WTC11 (cell line): ENCODE data around the gene DOCK7. TPM values are rescaled to one million over a fixed set of nuclear protein-coding genes. Genes with fewer than 3 reads are reported as not detected.
A peak's percentile ranks its signal among the peaks of the same experiment; 100 is the strongest.
"Not testable (repeated sequence)": the region's sequence is repeated elsewhere in the genome, so short reads cannot be mapped to it uniquely, and the experiment has no call there.

Source experiments
- ATAC-seq: fragments of 200-7000 bp; cut with Tn5 transposase; 2 replicates; pipeline ENCODE4 v1.10.0; 2021; ENCODE audit warnings: mild to moderate bottlenecking, moderate library complexity
- CTCF ChIA-PET: fragments of 300-600 bp; sonication (Branson Sonifier 250); formaldehyde crosslinking; loops from one replicate; lab custom pipeline; 2021; ENCODE audit warnings: antibody characterized with exemption; lab: Charles Lee
- POLR2A ChIA-PET: fragments of 350-600 bp; sonication (Branson Sonifier 250); formaldehyde crosslinking; loops from one replicate; lab custom pipeline; 2021; ENCODE audit warnings: antibody characterized with exemption; lab: Charles Lee
- DNase-seq: peaks from one replicate; pipeline ENCODE4 v3.0.0; 2021; ENCODE audit warnings: low spot score
- H3K27ac Mint-ChIP-seq: 2 replicates; pipeline ENCODE4 v1.8.0; 2021; ENCODE audit warnings: mixed read lengths
- H3K27me3 Mint-ChIP-seq: 2 replicates; pipeline ENCODE4 v1.8.0; 2021; ENCODE audit warnings: low read depth, mild to moderate bottlenecking, moderate library complexity, mixed read lengths
- H3K36me3 Mint-ChIP-seq: 2 replicates; pipeline ENCODE4 v1.8.0; 2021; ENCODE audit warnings: mixed read lengths
- H3K4me1 Mint-ChIP-seq: 2 replicates; pipeline ENCODE4 v1.8.0; 2022; ENCODE audit warnings: mixed read lengths
- H3K4me3 Mint-ChIP-seq: 2 replicates; pipeline ENCODE4 v1.8.0; 2021; ENCODE audit warnings: mild to moderate bottlenecking, moderate library complexity, mixed read lengths
- H3K9me3 Mint-ChIP-seq: 2 replicates; pipeline ENCODE4 v1.8.0; 2021; ENCODE audit warnings: mixed read lengths
- ELF4 ChIP-seq: sonication (generic); formaldehyde crosslinking; IDR thresholded peaks from 2 replicates; pipeline ENCODE4 v1.8.1; 2022; ENCODE audit warnings: low read depth, mild to moderate bottlenecking, moderate library complexity, missing genetic modification reagents
- FOXJ3 ChIP-seq: sonication (generic); formaldehyde crosslinking; IDR thresholded peaks from 2 replicates; pipeline ENCODE4 v1.9.0; 2021; ENCODE audit warnings: missing genetic modification reagents, mild to moderate bottlenecking, borderline replicate concordance
- JUN ChIP-seq: sonication (generic); formaldehyde crosslinking; IDR thresholded peaks from 2 replicates; pipeline ENCODE4 v1.8.0; 2023; ENCODE audit warnings: mild to moderate bottlenecking, missing genetic modification reagents
- NFYB ChIP-seq: sonication (generic); formaldehyde crosslinking; conservative IDR thresholded peaks from 2 replicates; pipeline ENCODE4 v1.8.0; 2022; ENCODE audit warnings: low read depth, missing genetic modification reagents
- NR2C2 ChIP-seq: sonication (generic); formaldehyde crosslinking; IDR thresholded peaks from 2 replicates; pipeline ENCODE4 v1.8.0; 2022; ENCODE audit warnings: mild to moderate bottlenecking, missing genetic modification reagents
- NR3C1 ChIP-seq: sonication (generic); formaldehyde crosslinking; conservative IDR thresholded peaks from 2 replicates; pipeline ENCODE4 v1.8.1; 2023; ENCODE audit warnings: low read depth, mild to moderate bottlenecking, missing genetic modification reagents
- TCF7 ChIP-seq: sonication (generic); formaldehyde crosslinking; IDR thresholded peaks from 2 replicates; pipeline ENCODE4 v1.8.0; 2022; ENCODE audit warnings: mild to moderate bottlenecking, low read depth, missing genetic modification reagents, moderate library complexity
- ZNF423 ChIP-seq: fragments of 250-450 bp; sonication (Bioruptor Pico); IDR thresholded peaks from 2 replicates; pipeline ENCODE4 v2.1.2; 2022; ENCODE audit warnings: mild to moderate bottlenecking, moderate library complexity
- total RNA-seq: library from RNA; stranded (reverse); gene quantifications from 3 replicates; pipeline ENCODE4 v1.2.3, GENCODE V29; 2021
- TF ChIP-seq, protein P1 (sequence below): fragments of 200-600 bp; IDR thresholded peaks from 2 replicates; pipeline ENCODE4 v1.8.0; 2022; ENCODE audit warnings: antibody characterized with exemption
- TF ChIP-seq, protein P2 (sequence below): sonication (generic); formaldehyde crosslinking; IDR thresholded peaks from 2 replicates; pipeline ENCODE4 v1.8.0; 2022; ENCODE audit warnings: mild to moderate bottlenecking, missing genetic modification reagents
- TF ChIP-seq, protein P3 (sequence below): fragments of 250-450 bp; sonication (Bioruptor Pico); IDR thresholded peaks from 2 replicates; pipeline ENCODE4 v1.9.0; 2021; ENCODE audit warnings: mild to moderate bottlenecking
- TF ChIP-seq, protein P4 (sequence below): sonication (generic); formaldehyde crosslinking; IDR thresholded peaks from 2 replicates; pipeline ENCODE4 v1.8.1; 2023; ENCODE audit warnings: mild to moderate bottlenecking, missing genetic modification reagents, moderate library complexity
- TF ChIP-seq, protein P5 (sequence below): fragments of 250-450 bp; sonication (Bioruptor Pico); IDR thresholded peaks from 2 replicates; pipeline ENCODE4 v2.1.2; 2022; ENCODE audit warnings: mild to moderate bottlenecking, moderate library complexity
- TF ChIP-seq, protein P6 (sequence below): sonication (generic); formaldehyde crosslinking; IDR thresholded peaks from 2 replicates; pipeline ENCODE4 v1.8.1; 2023; ENCODE audit warnings: mild to moderate bottlenecking, moderate library complexity, missing genetic modification reagents
- TF ChIP-seq, protein P7 (sequence below): fragments of 250-450 bp; sonication (Bioruptor Pico); IDR thresholded peaks from 2 replicates; pipeline ENCODE4 v1.8.0; 2021; ENCODE audit warnings: mild to moderate bottlenecking

The DOCK7 gene
- total RNA-seq, 1 experiment from 2014 or later, result 34.2 TPM

DNA sequence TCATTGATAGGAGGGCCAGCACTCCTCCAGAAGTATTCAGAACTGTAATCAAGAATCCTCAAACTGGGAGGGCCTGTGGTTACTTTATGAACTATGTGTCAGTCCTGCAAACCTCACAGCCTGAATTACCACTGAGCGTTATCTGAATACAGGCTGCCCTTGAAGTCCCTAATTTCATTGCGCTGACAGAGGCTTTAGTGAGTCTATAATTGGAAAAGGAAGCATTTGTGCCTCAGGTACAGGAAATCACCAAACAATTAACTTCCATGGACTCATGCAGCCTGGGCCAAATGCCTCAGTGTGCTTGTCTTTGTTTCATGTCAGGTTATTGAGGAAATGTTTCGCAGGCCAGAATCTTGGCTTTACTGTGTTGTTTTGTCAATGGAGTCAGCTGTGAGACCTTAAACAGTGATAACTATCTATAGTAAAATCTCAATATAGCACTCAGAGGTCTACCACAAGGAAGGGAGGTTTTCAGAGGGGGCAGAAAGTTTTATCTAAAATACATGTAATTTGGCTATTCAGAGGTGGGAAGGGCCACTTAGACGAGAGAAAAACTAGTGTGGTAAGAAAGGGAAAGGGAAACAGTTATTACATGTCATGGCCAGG lies 32.9 kb upstream of the DOCK7 start:
- Mint-ChIP-seq H3K27me3 (peaks cover 3% of the 10 kb centered on the region; the same call in 1 of the 2 replicates), H3K9me3 (no peaks in the 10 kb centered on the region), H3K36me3 (no peaks in the 10 kb centered on the region), H3K4me1 (peaks cover 23% of the 10 kb centered on the region), H3K4me3 (no peak overlapping the region), H3K27ac (0 out of 2 replicates have a peak overlapping the region, but pooled peaks have one; percentile 29)
- TF ChIP-seq, protein P1, sequence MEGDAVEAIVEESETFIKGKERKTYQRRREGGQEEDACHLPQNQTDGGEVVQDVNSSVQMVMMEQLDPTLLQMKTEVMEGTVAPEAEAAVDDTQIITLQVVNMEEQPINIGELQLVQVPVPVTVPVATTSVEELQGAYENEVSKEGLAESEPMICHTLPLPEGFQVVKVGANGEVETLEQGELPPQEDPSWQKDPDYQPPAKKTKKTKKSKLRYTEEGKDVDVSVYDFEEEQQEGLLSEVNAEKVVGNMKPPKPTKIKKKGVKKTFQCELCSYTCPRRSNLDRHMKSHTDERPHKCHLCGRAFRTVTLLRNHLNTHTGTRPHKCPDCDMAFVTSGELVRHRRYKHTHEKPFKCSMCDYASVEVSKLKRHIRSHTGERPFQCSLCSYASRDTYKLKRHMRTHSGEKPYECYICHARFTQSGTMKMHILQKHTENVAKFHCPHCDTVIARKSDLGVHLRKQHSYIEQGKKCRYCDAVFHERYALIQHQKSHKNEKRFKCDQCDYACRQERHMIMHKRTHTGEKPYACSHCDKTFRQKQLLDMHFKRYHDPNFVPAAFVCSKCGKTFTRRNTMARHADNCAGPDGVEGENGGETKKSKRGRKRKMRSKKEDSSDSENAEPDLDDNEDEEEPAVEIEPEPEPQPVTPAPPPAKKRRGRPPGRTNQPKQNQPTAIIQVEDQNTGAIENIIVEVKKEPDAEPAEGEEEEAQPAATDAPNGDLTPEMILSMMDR, result no peak
- TF ChIP-seq FOXJ3 (CRISPR knock-in tag) (no peak), ELF4 (CRISPR knock-in tag) (no peak)
- TF ChIP-seq, protein P2, sequence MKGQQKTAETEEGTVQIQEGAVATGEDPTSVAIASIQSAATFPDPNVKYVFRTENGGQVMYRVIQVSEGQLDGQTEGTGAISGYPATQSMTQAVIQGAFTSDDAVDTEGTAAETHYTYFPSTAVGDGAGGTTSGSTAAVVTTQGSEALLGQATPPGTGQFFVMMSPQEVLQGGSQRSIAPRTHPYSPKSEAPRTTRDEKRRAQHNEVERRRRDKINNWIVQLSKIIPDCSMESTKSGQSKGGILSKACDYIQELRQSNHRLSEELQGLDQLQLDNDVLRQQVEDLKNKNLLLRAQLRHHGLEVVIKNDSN (CRISPR knock-in tag), result no peak
- no peak; the same call in 1 of the 2 replicates for ATAC-seq
- ChIA-PET CTCF (interaction anchor here (0.7 kb wide), 1 partner anchor 26 kb away, joined by 3 read pairs; no protein-coding TSS in a partner anchor), POLR2A (no interaction called here)
- DNase-seq, result no peak

DNA sequence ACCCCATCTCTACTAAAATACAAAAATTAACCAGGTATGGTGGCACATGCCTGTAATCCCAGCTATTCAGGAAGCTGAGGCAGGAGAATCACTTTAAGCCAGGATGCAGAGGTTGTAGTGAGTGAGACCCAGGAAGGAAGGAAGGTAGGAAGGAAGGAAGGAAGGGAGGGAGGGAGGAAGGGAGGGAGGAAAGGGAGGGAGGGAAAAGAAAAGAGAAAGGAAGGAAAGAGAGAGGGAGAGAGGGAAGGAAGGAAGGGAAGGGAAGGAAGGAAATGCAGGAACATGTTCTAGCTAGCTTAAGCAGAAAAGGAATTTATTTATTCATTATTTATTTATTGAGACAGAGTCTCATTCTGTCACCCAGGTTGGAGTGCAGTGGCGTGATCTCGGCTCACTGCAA lies 30.2 kb upstream of the DOCK7 start:
- H3K4me1 Mint-ChIP-seq, H3K9me3 Mint-ChIP-seq, DNase-seq, ATAC-seq, H3K4me3 Mint-ChIP-seq, H3K27ac Mint-ChIP-seq, H3K27me3 Mint-ChIP-seq, H3K36me3 Mint-ChIP-seq, CTCF ChIA-PET: not testable (repeated sequence)
- POLR2A ChIA-PET, result interaction anchor here (0.6 kb wide), 1 partner anchor 9 kb away, joined by 3 read pairs; no protein-coding TSS in a partner anchor

DNA sequence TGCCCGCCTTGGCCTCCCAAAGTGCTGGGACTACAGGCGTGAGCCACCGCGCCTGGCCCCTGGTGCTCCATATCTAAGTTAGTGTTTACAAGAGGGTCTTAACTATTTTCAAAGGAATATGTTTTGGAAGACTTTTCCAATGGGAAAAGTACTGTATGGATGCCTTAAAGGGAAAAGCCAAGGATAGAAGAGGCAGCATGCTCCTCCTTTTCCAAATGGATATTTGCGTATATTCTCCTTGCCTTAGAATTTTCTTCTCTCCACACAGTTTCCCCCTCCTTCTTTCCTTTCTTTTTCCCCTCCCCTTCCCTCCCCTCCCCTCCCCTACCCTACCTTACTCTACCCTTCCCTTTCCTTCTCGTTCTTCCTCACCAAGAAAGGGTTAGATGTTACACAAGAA lies 29.3 kb upstream of the DOCK7 start:
- H3K4me3 Mint-ChIP-seq, result no peak overlapping the region
- CTCF ChIA-PET, result no interaction called here
- ATAC-seq (no peak), DNase-seq (no peak)
- POLR2A ChIA-PET, result no interaction called here
- peaks cover 11% of the 10 kb centered on the region for H3K4me1 Mint-ChIP-seq
- H3K27ac Mint-ChIP-seq, result no peak overlapping the region
- H3K36me3 Mint-ChIP-seq, result no peaks in the 10 kb centered on the region
- no peaks in the 10 kb centered on the region for H3K9me3 Mint-ChIP-seq
- H3K27me3 Mint-ChIP-seq, result no peaks in the 10 kb centered on the region
- no peak for TF ChIP-seq NR2C2
- TF ChIP-seq, protein P3, sequence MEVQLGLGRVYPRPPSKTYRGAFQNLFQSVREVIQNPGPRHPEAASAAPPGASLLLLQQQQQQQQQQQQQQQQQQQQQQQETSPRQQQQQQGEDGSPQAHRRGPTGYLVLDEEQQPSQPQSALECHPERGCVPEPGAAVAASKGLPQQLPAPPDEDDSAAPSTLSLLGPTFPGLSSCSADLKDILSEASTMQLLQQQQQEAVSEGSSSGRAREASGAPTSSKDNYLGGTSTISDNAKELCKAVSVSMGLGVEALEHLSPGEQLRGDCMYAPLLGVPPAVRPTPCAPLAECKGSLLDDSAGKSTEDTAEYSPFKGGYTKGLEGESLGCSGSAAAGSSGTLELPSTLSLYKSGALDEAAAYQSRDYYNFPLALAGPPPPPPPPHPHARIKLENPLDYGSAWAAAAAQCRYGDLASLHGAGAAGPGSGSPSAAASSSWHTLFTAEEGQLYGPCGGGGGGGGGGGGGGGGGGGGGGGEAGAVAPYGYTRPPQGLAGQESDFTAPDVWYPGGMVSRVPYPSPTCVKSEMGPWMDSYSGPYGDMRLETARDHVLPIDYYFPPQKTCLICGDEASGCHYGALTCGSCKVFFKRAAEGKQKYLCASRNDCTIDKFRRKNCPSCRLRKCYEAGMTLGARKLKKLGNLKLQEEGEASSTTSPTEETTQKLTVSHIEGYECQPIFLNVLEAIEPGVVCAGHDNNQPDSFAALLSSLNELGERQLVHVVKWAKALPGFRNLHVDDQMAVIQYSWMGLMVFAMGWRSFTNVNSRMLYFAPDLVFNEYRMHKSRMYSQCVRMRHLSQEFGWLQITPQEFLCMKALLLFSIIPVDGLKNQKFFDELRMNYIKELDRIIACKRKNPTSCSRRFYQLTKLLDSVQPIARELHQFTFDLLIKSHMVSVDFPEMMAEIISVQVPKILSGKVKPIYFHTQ (CRISPR knock-in tag), result no peak
- TF ChIP-seq, protein P4, sequence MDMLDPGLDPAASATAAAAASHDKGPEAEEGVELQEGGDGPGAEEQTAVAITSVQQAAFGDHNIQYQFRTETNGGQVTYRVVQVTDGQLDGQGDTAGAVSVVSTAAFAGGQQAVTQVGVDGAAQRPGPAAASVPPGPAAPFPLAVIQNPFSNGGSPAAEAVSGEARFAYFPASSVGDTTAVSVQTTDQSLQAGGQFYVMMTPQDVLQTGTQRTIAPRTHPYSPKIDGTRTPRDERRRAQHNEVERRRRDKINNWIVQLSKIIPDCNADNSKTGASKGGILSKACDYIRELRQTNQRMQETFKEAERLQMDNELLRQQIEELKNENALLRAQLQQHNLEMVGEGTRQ (CRISPR knock-in tag), result no peak
- no peak for TF ChIP-seq TCF7 (CRISPR knock-in tag)
- TF ChIP-seq, protein P5, sequence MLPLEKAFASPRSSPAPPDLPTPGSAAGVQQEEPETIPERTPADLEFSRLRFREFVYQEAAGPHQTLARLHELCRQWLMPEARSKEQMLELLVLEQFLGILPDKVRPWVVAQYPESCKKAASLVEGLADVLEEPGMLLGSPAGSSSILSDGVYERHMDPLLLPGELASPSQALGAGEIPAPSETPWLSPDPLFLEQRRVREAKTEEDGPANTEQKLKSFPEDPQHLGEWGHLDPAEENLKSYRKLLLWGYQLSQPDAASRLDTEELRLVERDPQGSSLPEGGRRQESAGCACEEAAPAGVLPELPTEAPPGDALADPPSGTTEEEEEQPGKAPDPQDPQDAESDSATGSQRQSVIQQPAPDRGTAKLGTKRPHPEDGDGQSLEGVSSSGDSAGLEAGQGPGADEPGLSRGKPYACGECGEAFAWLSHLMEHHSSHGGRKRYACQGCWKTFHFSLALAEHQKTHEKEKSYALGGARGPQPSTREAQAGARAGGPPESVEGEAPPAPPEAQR, result no peak
- no peak for TF ChIP-seq NFYB (CRISPR knock-in tag)
- no peak for TF ChIP-seq NR3C1 (CRISPR knock-in tag)
- TF ChIP-seq, protein P6, sequence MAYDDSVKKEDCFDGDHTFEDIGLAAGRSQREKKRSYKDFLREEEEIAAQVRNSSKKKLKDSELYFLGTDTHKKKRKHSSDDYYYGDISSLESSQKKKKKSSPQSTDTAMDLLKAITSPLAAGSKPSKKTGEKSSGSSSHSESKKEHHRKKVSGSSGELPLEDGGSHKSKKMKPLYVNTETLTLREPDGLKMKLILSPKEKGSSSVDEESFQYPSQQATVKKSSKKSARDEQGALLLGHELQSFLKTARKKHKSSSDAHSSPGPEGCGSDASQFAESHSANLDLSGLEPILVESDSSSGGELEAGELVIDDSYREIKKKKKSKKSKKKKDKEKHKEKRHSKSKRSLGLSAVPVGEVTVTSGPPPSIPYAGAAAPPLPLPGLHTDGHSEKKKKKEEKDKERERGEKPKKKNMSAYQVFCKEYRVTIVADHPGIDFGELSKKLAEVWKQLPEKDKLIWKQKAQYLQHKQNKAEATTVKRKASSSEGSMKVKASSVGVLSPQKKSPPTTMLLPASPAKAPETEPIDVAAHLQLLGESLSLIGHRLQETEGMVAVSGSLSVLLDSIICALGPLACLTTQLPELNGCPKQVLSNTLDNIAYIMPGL (CRISPR knock-in tag), result no peak
- TF ChIP-seq JUN (CRISPR knock-in tag), result no peak
- TF ChIP-seq, protein P7, sequence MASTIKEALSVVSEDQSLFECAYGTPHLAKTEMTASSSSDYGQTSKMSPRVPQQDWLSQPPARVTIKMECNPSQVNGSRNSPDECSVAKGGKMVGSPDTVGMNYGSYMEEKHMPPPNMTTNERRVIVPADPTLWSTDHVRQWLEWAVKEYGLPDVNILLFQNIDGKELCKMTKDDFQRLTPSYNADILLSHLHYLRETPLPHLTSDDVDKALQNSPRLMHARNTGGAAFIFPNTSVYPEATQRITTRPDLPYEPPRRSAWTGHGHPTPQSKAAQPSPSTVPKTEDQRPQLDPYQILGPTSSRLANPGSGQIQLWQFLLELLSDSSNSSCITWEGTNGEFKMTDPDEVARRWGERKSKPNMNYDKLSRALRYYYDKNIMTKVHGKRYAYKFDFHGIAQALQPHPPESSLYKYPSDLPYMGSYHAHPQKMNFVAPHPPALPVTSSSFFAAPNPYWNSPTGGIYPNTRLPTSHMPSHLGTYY (CRISPR knock-in tag), result no peak
- TF ChIP-seq ZNF423, result no peak
